Aorta (tissue), 5 donors: ENCODE measurements around the gene PTPRO. TPM values are rescaled to one million over a fixed set of nuclear protein-coding genes. Genes with fewer than 3 reads are reported as not detected.

Source experiments
- ATAC-seq: fragments of 200-7000 bp; cut with Tn5 transposase; one replicate; pipeline ENCODE4 v1.9.1; 2022; ENCODE audit warnings: moderate library complexity; ENCODE audit not compliant: low FRiP score
- DNase-seq, 2 donors: peaks; one replicate each; pipeline ENCODE4 v3.0.0-alpha.2; 2020
- H3K27ac ChIP-seq, 2 donors: one replicate each; pipeline ENCODE4 v1.5.1; 2013; ENCODE audit warnings: low read length in 2 of 2, mild to moderate bottlenecking in 2 of 2, moderate library complexity in 2 of 2, control low read depth in 1 of 2, inconsistent platforms in 1 of 2, low read depth in 1 of 2
- H3K27me3 ChIP-seq, 2 donors: one replicate each; pipeline ENCODE4 v1.6.1; 2013; ENCODE audit warnings: control low read depth in 1 of 2, low read length in 1 of 2, mild to moderate bottlenecking in 1 of 2, moderate library complexity in 1 of 2; ENCODE audit not compliant: insufficient read depth in 2 of 2, control insufficient read depth in 1 of 2
- H3K36me3 ChIP-seq, 2 donors: one replicate each; pipeline ENCODE4 v1.6.1; 2013; ENCODE audit warnings: control low read depth in 1 of 2, low read length in 1 of 2, mild to moderate bottlenecking in 1 of 2; ENCODE audit not compliant: insufficient read depth in 2 of 2, control insufficient read depth in 1 of 2
- H3K4me1 ChIP-seq, 2 donors: one replicate each; pipeline ENCODE4 v1.6.1; 2013; ENCODE audit warnings: low read length in 2 of 2, control low read depth in 1 of 2, mild to moderate bottlenecking in 1 of 2, moderate library complexity in 1 of 2; ENCODE audit not compliant: insufficient read depth in 2 of 2, control insufficient read depth in 1 of 2
- H3K4me3 ChIP-seq, 2 donors: one replicate each; pipeline ENCODE4 v1.5.1; 2013; ENCODE audit warnings: low read length in 2 of 2, control low read depth in 1 of 2, mild to moderate bottlenecking in 1 of 2
- H3K9me3 ChIP-seq: one replicate; pipeline ENCODE4 v1.6.1; 2013; ENCODE audit warnings: mild to moderate bottlenecking, low read length; ENCODE audit not compliant: control insufficient read depth
- WGBS, 2 donors: extraction: QIAGEN DNeasy Blood & Tissue Kit; methylation state at CpG; one replicate each; pipeline ENCODE4 v1.1.7; 2013; 5-methylcytosine and 5-hydroxymethylcytosine counted together
- intact Hi-C, 2 donors: fragments of 100-400 bp; cut with DNase I; formaldehyde crosslinking; loops; one replicate each; pipeline versions ENCODE4 v1.14.2 to v1.15.0; 2022
- polyA plus RNA-seq, 2 donors: library from polyadenylated mRNA; stranded (reverse); fragments of 200-250 nt; gene quantifications; one replicate each; pipeline ENCODE4 v1.2.3, GENCODE V29; 2013
- total RNA-seq, 2 donors: library from RNA; stranded (reverse); fragmentation: NEBNext Ultra II Directional; extraction: Animal tissue kit (Norgen Biotek cat#: 25700); gene quantifications; one replicate each; pipeline ENCODE4 v1.2.1, GENCODE V29; 2021
- donor health status: healthy with polysubstance abuse.
- donor health status: Bipolar disorder and iron deficiency.
- donor health status: DM: no; HTN: no; CAD: no.
- donor health status: DM: no; HTN: no; CAD: no.
- donor health status: DM: yes; HTN: yes; CAD: no.

The PTPRO gene
- total and polyA plus RNA-seq, 4 donors, result 5.4 to 16.1 (median 9.9) TPM

DNA sequence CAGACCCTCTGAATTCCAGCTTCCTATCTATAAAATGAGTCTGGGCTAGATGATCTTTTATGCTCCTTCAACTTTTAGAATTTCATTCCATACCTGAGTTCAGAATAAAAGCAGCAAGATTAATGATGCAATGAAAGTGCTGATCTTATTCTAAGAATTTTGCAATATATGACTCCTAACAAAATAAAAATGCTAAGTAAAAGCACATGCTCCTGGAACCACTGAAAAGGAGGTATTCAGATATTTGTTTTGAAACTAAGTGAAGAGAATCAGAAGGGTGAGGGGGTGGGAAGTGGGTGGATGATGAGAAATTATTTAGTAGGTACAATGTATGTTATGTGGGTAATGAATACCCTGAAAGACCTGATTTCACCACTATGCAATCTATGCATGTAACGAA is 216.6 kb downstream of the PTPRO start:
- H3K4me3 ChIP-seq, result no peak overlapping the region
- peak overlapping the region in 1 of 2 donors; percentile 43 for H3K27ac ChIP-seq
- 90% methylated on average over 1 of the region's 1 CpG for WGBS, 2 donors
- no peak for DNase-seq
- H3K9me3 ChIP-seq, result no peaks in the 10 kb centered on the region
- no peak for ATAC-seq
- no peaks in the 10 kb centered on the region for H3K36me3 ChIP-seq
- intact Hi-C loops, result no loop called here
- H3K27me3 ChIP-seq, result no peaks in the 10 kb centered on the region
- H3K4me1 ChIP-seq, result peaks cover 9 to 16% of the 10 kb centered on the region in 2 donors

GRCh38 chr12:15540005-15540404 is 217.7 kb downstream of the PTPRO start:
- Histone ChIP-seq H3K4me3 (no peak overlapping the region), H3K9me3 (no peaks in the 10 kb centered on the region), H3K36me3 (no peaks in the 10 kb centered on the region), H3K27me3 (no peaks in the 10 kb centered on the region), H3K27ac (no peak overlapping the region), H3K4me1 (peaks cover 9 to 10% of the 10 kb centered on the region in 2 donors)
- 38 to 43% methylated on average over 2 of the region's 2 CpGs for WGBS, 2 donors
- intact Hi-C loops, result no loop called here
- ATAC-seq (no peak), DNase-seq (no peak)

GRCh38 chr12:15540469-15540872 is 218.2 kb downstream of the PTPRO start:
- 3 to 4% methylated on average over 1 of the region's 1 CpG for WGBS, 2 donors
- no peaks in the 10 kb centered on the region for H3K9me3 ChIP-seq
- ATAC-seq (no peak), DNase-seq (no peak)
- H3K4me3 ChIP-seq, result no peak overlapping the region
- H3K36me3 ChIP-seq, result no peaks in the 10 kb centered on the region
- H3K27ac ChIP-seq, result peak overlapping the region in 1 of 2 donors; percentile 88
- H3K27me3 ChIP-seq, result no peaks in the 10 kb centered on the region
- intact Hi-C loops, result no loop called here
- peaks cover 10 to 12% of the 10 kb centered on the region in 2 donors for H3K4me1 ChIP-seq

DNA sequence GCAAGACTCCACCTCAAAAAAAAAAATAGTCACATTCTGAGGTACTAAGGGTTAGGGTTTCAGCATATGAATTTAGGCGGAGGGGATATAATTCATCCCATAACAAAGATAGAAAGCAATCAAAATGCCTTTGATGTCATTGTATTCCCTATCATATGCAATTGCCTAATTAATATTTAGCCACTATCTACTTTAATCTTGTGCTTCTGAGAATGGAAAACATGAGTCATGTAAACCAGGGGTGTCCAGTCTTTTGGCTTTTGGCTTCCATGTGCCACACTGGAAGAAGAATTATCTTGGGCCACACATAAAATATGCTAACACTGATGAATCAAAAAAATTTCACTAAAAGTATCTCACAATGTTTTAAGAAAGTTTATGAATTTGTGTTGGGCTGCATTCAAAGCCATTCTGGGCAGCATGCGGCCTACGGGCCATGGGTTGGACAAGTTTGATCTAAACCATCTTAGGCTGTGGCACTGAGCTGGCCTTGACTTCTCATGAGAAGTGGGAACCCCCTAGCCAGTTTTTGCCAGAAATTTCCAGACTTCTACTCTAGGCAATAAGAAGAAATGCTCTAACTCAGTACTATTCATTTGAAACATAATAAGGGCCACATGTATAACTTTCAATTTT is 219.8 kb downstream of the PTPRO start:
- Histone ChIP-seq H3K4me1 (peaks cover 7% of the 10 kb centered on the region in 2 donors), H3K4me3 (no peak overlapping the region), H3K9me3 (no peaks in the 10 kb centered on the region), H3K27ac (peak overlapping the region in 1 of 2 donors; percentile 57), H3K36me3 (no peaks in the 10 kb centered on the region), H3K27me3 (no peaks in the 10 kb centered on the region)
- WGBS, 2 donors, result 13 to 20% methylated on average over 3 of the region's 3 CpGs
- peak; percentile 66 to 77 for DNase-seq
- peak; percentile 39 for ATAC-seq
- intact Hi-C loops, result no loop called here

DNA sequence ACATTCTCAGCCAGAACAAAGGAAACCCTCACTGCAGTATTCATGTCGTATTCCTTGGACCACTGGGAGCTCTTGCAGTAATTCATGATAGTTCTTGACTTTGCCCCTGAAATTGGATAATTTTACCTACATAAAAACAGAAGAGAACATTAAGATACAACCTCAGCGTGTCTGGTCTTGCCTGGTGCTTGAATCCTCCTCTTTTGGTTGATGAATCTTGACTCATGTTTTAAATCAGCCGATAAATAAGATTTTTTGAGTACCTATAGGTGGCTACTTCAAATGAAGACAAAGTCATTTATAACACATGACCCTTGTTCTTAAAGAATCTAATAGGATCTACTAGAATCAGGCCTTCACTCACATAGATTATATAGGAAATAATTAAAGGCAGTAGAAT is 221.0 kb downstream of the PTPRO start:
- Histone ChIP-seq H3K4me3 (no peak overlapping the region), H3K36me3 (no peaks in the 10 kb centered on the region), H3K27ac (peak overlapping the region; percentile 12 to 95), H3K4me1 (peaks cover 4 to 5% of the 10 kb centered on the region in 2 donors), H3K9me3 (no peaks in the 10 kb centered on the region), H3K27me3 (no peaks in the 10 kb centered on the region)
- intact Hi-C loops, result no loop called here
- DNase-seq, result no peak
- no peak for ATAC-seq
- 74 to 96% methylated on average over 3 of the region's 3 CpGs for WGBS, 2 donors

DNA sequence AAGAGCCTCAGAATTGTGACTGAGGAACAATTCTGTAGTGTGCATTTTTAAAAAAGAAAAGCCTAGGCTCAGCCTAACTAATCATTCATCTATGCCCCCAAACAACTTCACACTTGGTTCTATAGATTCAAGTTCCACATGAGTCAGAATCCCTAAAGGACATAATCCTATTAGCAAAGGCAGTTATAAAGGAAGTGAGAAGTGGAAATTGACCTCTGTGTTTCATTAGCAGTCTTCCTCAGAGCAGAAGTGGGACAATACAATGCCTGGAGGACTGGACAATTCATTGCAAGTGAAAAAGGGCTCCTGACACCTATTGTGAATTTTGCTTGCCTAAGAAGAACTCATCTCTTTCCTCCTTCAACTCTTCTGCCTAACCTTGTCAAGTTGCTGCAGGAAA is 222.3 kb downstream of the PTPRO start:
- Histone ChIP-seq H3K4me3 (no peak overlapping the region), H3K27me3 (no peaks in the 10 kb centered on the region), H3K36me3 (peaks cover 0 to 3% of the 10 kb centered on the region in 2 donors), H3K4me1 (peaks cover 4 to 5% of the 10 kb centered on the region in 2 donors), H3K9me3 (no peaks in the 10 kb centered on the region), H3K27ac (peak overlapping the region in 1 of 2 donors; percentile 82)
- DNase-seq (no peak), ATAC-seq (no peak)
- intact Hi-C loops, result no loop called here

DNA sequence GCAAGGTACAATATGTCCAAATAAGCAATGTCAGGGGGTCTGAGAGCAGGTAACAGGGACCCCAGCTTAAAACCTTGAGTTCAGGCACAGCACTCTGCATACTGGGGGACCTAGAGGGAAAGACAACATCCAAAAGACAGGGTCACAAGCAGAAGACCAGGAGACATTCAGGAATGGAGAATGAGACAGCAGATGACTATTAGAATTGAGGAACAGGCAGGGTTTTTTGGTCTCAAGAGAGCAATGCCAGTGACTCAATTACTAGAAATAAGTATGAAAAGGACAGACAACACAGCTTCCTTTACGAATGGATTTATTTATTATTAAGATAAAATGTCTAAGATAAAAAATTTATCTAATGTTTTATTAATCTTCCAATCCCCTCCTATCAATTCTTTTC is 223.0 kb downstream of the PTPRO start:
- no peak overlapping the region for H3K4me3 ChIP-seq

GRCh38 chr12:15546102-15546701 is 223.9 kb downstream of the PTPRO start:
- H3K9me3 ChIP-seq, result no peaks in the 10 kb centered on the region
- peak overlapping the region; percentile 40 to 82 for H3K27ac ChIP-seq
- peak overlapping the region; percentile 39 to 59 for H3K4me3 ChIP-seq
- peaks cover 0 to 3% of the 10 kb centered on the region in 2 donors for H3K36me3 ChIP-seq
- no peak for DNase-seq
- intact Hi-C loops, result no loop called here
- no peaks in the 10 kb centered on the region for H3K27me3 ChIP-seq
- 35 to 36% methylated on average over 1 of the region's 1 CpG for WGBS, 2 donors
- ATAC-seq, result no peak
- H3K4me1 ChIP-seq, result peaks cover 4 to 8% of the 10 kb centered on the region in 2 donors

More for the DNA sequence above, 223.0 kb downstream of the PTPRO start:
- intact Hi-C loops, result no loop called here
- 19 to 39% methylated on average over 1 of the region's 1 CpG for WGBS, 2 donors
- DNase-seq (no peak), ATAC-seq (no peak)
- peaks cover 0 to 3% of the 10 kb centered on the region in 2 donors for H3K36me3 ChIP-seq
- no peaks in the 10 kb centered on the region for H3K9me3 ChIP-seq
- H3K4me1 ChIP-seq, result peaks cover 3 to 4% of the 10 kb centered on the region in 2 donors
- peak overlapping the region in 1 of 2 donors; percentile 84 for H3K27ac ChIP-seq
- no peaks in the 10 kb centered on the region for H3K27me3 ChIP-seq

GRCh38 chr12:15547063-15547462 is 224.8 kb downstream of the PTPRO start:
- ATAC-seq (no peak), DNase-seq (no peak)
- no peaks in the 10 kb centered on the region for H3K27me3 ChIP-seq
- H3K4me1 ChIP-seq, result peaks cover 4 to 8% of the 10 kb centered on the region in 2 donors
- no peaks in the 10 kb centered on the region for H3K9me3 ChIP-seq
- peak overlapping the region; percentile 39 to 59 for H3K4me3 ChIP-seq
- H3K27ac ChIP-seq, result no peak overlapping the region
- H3K36me3 ChIP-seq, result peaks cover 0 to 3% of the 10 kb centered on the region in 2 donors
- intact Hi-C loops, result no loop called here
- WGBS, 2 donors, result 93 to 94% methylated on average over 5 of the region's 5 CpGs
